Mammary epithelial cell (primary cell): ENCODE measurements around the gene OGFRL1.

ENCODE experiments used
- EZH2 ChIP-seq: IDR thresholded peaks from 2 replicates; pipeline ENCODE4 v1.6.1; 2012; ENCODE audit warnings: low read length, inconsistent platforms, borderline replicate concordance
- TF ChIP-seq, protein P1 (sequence below), 2 donors: IDR thresholded peaks in 1 of 2; conservative IDR thresholded peaks in 1 of 2; 2 replicates each; pipeline ENCODE4 v1.5.1; 2011 to 2012; ENCODE audit warnings: inconsistent platforms in 2 of 2, low read length in 2 of 2, mild to moderate bottlenecking in 2 of 2, control low read depth in 1 of 2, low read depth in 1 of 2; ENCODE audit not compliant: insufficient read depth in 1 of 2; ENCODE audit errors: extremely low read depth in 1 of 2

- TF ChIP-seq, protein P1, sequence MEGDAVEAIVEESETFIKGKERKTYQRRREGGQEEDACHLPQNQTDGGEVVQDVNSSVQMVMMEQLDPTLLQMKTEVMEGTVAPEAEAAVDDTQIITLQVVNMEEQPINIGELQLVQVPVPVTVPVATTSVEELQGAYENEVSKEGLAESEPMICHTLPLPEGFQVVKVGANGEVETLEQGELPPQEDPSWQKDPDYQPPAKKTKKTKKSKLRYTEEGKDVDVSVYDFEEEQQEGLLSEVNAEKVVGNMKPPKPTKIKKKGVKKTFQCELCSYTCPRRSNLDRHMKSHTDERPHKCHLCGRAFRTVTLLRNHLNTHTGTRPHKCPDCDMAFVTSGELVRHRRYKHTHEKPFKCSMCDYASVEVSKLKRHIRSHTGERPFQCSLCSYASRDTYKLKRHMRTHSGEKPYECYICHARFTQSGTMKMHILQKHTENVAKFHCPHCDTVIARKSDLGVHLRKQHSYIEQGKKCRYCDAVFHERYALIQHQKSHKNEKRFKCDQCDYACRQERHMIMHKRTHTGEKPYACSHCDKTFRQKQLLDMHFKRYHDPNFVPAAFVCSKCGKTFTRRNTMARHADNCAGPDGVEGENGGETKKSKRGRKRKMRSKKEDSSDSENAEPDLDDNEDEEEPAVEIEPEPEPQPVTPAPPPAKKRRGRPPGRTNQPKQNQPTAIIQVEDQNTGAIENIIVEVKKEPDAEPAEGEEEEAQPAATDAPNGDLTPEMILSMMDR (conservative IDR thresholded peaks at IDR 0.05 in 1 of 2, IDR thresholded peaks at IDR 0.05 in 1 of 2; ENCODE audit: extremely low read depth in 1 of 2, insufficient read depth in 1 of 2, low read depth in 1 of 2, low read length in 2 of 2), result peak; percentile 49 to 68
- TF ChIP-seq EZH2, result no peak
Measured at GRCh38 chr6:71349395-71349794, 60.8 kb downstream of the OGFRL1 start.
